NCI-H1436 (cell line): ENCODE data around the gene PLCB4.

ENCODE experiments used
- DNase-seq: peaks from one replicate; lab custom pipeline; 2025; lab: John Stamatoyannopoulos, UW

PLCB4 gene

DNA sequence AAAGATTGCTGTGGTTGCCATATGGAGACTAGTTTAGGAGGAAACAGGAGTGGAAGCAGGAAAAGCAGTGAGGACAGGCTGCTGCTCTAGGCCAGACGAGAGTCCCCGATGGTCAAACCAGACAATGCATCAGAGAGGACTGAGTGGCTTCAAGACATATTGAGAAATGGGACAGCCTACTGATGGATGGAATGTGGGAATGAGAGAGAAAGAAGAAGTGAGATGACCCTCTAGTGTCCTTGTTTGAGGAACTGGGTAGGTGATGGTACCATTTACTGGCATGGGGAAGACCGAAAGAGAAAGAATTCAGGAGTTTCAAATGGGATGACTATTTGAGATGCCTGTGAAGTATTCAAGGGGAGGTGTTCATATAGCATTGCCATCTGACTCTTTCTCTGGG is 333.7 kb downstream of the PLCB4 start:
- no peak for DNase-seq

GRCh38 chr20:9403448-9403847 is 334.6 kb downstream of the PLCB4 start:
- no peak for DNase-seq

- DNase-seq, result peak; percentile 59
Measured at GRCh38 chr20:9407805-9408421, 339.0 kb downstream of the PLCB4 start.

GRCh38 chr20:9408422-9409300 is 339.8 kb downstream of the PLCB4 start:
- no peak for DNase-seq

DNA sequence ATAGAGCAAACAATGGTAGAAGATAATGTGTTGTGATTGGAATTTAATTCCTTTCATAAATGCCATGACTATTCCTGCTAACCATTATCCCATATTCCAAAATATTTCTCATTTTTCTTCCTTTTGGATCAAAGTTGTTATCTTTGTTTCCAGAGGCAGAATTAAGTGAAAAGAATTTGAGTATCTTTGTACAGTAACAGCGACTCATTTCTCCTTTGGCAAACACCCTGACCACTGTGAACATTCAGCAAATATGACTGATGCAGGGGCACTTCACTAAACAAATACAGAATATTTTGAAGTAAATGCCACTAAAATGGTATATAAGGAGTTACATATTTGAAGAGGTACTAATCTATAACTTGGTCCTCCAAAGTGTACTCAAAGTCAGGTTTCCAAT is 340.5 kb downstream of the PLCB4 start:
- DNase-seq, result no peak

DNA sequence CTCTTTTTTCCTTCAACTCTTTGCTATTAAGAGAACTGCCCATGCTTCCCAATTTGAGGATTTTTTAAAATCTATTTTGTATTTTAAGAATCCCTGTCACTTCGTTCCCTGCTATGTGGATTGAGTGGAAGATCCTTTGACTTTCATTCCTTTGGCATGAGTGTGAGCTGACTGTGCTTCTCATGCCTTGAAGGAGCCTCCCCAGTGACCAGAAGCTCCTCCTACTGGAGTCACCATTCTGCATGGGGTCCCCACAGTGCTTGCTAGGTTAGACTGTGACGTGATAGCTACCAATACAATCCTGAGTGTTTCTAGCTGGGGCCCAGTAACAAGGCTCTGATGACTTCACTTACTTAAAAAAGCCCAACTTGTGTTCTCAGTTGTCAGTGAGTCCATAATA is 341.1 kb downstream of the PLCB4 start:
- no peak for DNase-seq

DNA sequence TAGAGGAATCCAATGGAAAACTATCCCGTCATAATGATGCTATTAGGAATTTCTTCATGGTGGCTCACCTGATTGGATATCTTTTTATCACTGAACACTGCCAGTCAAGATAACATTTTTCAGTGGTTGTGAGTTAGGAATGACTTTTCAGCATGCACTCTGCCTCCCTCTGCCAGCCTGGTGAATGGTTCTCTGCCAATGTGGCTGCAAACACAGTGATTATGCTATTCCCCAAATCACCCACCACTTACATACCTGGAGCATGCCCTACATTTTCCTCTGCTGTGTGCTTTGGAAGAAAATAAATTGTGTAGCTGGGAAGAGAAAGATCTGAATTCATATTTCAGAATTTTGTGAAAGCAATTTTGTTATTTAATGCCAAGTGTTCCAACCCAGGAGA is 342.9 kb downstream of the PLCB4 start:
- DNase-seq, result no peak

DNA sequence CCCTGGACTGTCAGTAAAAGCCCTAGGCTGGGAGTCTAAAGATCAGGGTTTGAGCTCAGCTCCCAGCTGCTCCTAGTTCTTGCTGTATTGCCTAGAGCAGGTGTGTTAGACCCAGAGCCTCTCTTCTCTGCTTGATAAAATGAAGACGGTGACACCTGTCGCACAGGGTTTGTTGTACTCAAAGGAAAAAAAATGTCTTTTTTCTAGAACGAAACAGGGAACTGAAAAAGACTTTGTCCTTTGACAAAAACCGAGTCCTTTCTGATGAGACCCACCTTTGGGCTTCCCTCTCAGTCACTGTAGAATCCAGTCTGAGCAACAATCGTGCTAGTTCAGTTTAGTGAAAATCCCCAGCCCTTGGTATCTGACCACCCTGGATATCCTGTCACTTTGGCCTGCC is 343.4 kb downstream of the PLCB4 start:
- no peak for DNase-seq

- DNase-seq, result no peak
Measured at GRCh38 chr20:9413001-9413400, 344.1 kb downstream of the PLCB4 start.

- DNase-seq, result no peak
Measured at GRCh38 chr20:9415426-9415825, 346.5 kb downstream of the PLCB4 start.

DNA sequence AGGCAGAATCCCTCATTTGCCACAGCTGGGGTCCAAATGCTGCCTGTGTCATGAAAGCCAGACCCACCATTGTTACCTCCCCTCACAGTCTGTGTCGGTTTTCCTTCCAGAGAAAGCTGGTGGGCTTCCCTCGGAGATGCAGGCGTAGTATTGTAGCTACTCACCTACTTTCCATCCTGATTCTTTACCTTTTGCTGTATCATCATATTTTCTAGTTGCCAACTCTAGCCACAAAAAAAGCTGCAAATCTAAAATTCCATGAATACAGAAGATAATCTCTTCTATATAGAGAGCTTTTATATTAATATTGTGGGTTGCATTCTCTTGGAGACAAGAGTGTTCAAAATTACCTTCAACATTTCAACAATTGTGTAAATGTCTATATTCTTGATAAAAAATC is 347.5 kb downstream of the PLCB4 start:
- no peak for DNase-seq

DNA sequence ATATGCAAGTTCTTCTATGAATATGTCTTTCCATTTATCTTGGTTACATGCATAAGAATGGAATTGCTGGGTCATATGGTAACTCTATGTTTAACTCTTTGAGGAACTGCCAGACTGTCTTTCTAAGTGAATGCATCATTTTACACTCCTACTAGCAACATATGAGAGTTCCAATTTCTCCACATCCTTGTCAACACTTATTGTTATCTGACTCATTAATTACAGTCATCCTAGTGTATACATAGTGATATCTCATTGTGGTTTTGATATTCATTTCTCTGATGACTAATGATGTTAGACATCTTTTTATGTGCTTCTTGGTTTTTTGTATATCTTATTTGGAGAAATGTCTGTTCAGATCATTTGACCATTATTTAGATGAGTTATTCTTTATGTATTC is 348.8 kb downstream of the PLCB4 start:
- DNase-seq, result no peak

- no peak for DNase-seq
Measured at GRCh38 chr20:9422321-9423057, 353.6 kb downstream of the PLCB4 start.

- no peak for DNase-seq
Measured at GRCh38 chr20:9424551-9424950, 355.7 kb downstream of the PLCB4 start.

GRCh38 chr20:9427430-9428291 is 358.8 kb downstream of the PLCB4 start:
- DNase-seq, result no peak

DNA sequence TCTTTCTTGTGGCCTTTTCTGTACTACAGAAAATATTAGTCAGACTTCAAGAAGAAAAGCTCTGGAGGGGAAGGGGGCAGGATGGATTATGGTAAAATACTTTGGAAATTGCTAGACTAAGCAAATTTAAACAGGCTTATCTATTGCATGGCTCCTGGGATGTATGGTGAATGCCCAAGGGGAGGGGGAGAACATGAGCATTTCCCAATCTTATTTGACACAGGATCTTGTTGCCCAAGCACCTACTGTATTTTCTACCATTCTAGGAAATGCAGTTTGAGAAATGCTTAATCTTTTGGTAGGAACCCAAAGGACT is 359.4 kb downstream of the PLCB4 start:
- DNase-seq, result no peak

GRCh38 chr20:9439806-9440205 is 370.9 kb downstream of the PLCB4 start:
- DNase-seq, result no peak

GRCh38 chr20:9440892-9441291 is 372.0 kb downstream of the PLCB4 start:
- DNase-seq, result no peak

DNA sequence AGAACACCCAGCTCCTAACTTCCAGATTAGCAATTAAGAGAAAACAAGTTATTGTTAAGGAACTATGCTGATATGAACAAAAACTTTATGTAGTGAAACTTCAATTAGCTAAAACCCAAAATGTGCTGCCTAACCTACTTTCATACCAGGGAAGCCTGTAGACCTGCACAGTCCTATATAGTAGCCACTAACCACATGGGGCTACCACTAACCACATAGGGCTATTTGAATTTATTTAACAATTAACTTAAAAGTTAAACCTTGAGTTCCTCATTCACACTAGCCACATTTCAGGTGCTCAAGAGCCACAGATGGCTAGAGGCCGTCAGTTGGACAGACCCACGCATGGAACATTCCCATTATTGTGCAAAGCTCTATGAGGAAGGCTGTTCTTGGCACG is 373.1 kb downstream of the PLCB4 start:
- DNase-seq, result no peak

DNA sequence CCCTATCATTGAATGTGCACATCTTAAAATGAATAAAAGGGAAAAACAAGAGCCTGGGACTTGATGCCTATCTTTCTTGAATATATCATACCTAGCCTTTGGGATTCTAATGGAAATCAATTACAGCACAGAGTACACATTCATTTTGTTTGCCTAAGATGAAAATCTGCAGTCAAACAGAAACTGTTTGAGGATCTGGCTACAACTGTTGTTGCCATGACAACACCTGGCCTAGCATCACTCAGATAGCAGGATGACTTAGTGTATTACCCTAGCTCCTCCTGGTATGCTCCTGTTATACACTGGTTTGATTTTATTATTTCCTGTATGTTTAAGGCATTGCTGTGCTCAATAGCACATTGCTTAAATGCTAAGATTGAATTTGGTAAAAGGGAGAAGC is 374.0 kb downstream of the PLCB4 start:
- DNase-seq, result no peak

GRCh38 chr20:9444921-9445320 is 376.0 kb downstream of the PLCB4 start:
- DNase-seq, result no peak

DNA sequence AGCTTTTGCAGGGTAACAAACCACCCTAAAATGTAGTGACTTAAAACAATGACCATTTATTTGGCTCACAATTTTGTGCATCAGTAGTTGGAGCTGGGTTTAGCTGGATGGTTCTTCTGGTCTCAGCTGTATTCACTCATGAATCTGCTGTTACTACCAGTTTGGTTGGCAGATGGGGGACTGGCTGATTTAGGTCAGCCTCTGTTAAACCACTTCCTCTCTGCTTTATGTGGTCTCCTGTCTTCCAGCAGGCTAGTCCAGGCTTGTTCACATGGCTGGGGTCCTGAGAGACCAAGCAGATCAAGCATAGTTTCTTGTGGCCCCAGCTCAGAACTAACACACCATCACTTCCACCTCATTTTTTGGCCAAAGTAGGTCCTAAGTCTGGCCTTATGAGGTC is 378.3 kb downstream of the PLCB4 start:
- DNase-seq, result no peak
